ENCODE results near the gene GTF2H1. TPM values are rescaled to one million over a fixed set of nuclear protein-coding genes. Genes with fewer than 3 reads are reported as not detected.

GTF2H1 gene
- total and polyA plus RNA-seq, 10 donors, result 18.1 to 65.4 (median 49.6) TPM

- TF ChIP-seq, protein P1, sequence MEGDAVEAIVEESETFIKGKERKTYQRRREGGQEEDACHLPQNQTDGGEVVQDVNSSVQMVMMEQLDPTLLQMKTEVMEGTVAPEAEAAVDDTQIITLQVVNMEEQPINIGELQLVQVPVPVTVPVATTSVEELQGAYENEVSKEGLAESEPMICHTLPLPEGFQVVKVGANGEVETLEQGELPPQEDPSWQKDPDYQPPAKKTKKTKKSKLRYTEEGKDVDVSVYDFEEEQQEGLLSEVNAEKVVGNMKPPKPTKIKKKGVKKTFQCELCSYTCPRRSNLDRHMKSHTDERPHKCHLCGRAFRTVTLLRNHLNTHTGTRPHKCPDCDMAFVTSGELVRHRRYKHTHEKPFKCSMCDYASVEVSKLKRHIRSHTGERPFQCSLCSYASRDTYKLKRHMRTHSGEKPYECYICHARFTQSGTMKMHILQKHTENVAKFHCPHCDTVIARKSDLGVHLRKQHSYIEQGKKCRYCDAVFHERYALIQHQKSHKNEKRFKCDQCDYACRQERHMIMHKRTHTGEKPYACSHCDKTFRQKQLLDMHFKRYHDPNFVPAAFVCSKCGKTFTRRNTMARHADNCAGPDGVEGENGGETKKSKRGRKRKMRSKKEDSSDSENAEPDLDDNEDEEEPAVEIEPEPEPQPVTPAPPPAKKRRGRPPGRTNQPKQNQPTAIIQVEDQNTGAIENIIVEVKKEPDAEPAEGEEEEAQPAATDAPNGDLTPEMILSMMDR (IDR thresholded peaks at IDR 0.05 in 8 of 11, conservative IDR thresholded peaks at IDR 0.05 in 3 of 11), result no peak
- no peak for TF ChIP-seq POLR2AphosphoS5 (IDR thresholded peaks at IDR 0.05)
- TF ChIP-seq POLR2A (IDR thresholded peaks at IDR 0.05), result no peak
- no peaks in the 10 kb centered on the region for H3K27me3 ChIP-seq (replicated peaks in 1 of 7)
- no peaks in the 10 kb centered on the region for H3K9me3 ChIP-seq
- H3K4me3 ChIP-seq, result no peak overlapping the region
- DNase-seq, result no peak
- WGBS, 5 donors, result 58 to 66% (median 61%) methylated on average over 5 of the region's 5 CpGs
- intact Hi-C loops (cut with DNase I; ENCODE audit: low total_unique reads), result no loop called here
- peaks cover 13 to 88% (median 42%) of the 10 kb centered on the region in 6 donors for H3K4me1 ChIP-seq
- H3K36me3 ChIP-seq, result peaks cover 0 to 91% (median 47%) of the 10 kb centered on the region in 6 donors
- H3K27ac ChIP-seq, result peak overlapping the region in 2 of 8 donors; percentile 15 to 23
Observed at GRCh38 chr11:18329196-18329870, 7.0 kb downstream of the GTF2H1 start.

- Histone ChIP-seq H3K4me3 (no peak overlapping the region), H3K9me3 (no peaks in the 10 kb centered on the region), H3K4me1 (peaks cover 0 to 72% (median 28%) of the 10 kb centered on the region in 6 donors), H3K27ac (peak overlapping the region in 2 of 8 donors; percentile 15 to 26), H3K36me3 (peaks cover 0 to 98% (median 58%) of the 10 kb centered on the region in 6 donors), H3K27me3 (replicated peaks in 1 of 7) (no peaks in the 10 kb centered on the region)
- WGBS, 5 donors, result 86 to 92% (median 89%) methylated on average over 6 of the region's 6 CpGs
- intact Hi-C loops (cut with DNase I; ENCODE audit: low total_unique reads), result no loop called here
- TF ChIP-seq, protein P1 (IDR thresholded peaks at IDR 0.05 in 8 of 11, conservative IDR thresholded peaks at IDR 0.05 in 3 of 11), result no peak
- TF ChIP-seq POLR2A (IDR thresholded peaks at IDR 0.05) (no peak), POLR2AphosphoS5 (IDR thresholded peaks at IDR 0.05) (no peak)
- DNase-seq, result no peak
Observed at GRCh38 chr11:18330921-18331320, 8.6 kb downstream of the GTF2H1 start.

- H3K9me3 ChIP-seq, result no peaks in the 10 kb centered on the region
- 32 to 70% (median 48%) methylated on average over 1 of the region's 1 CpG for WGBS, 5 donors
- H3K27me3 ChIP-seq (replicated peaks in 1 of 7), result no peaks in the 10 kb centered on the region
- intact Hi-C loops (cut with DNase I; ENCODE audit: low total_unique reads), result no loop called here
- peaks cover 0 to 58% (median 28%) of the 10 kb centered on the region in 6 donors for H3K4me1 ChIP-seq
- peak overlapping the region in 5 of 8 donors; percentile 4 to 60 (median 20) for H3K27ac ChIP-seq
- H3K36me3 ChIP-seq, result peaks cover 0 to 98% (median 62%) of the 10 kb centered on the region in 6 donors
- H3K4me3 ChIP-seq, result no peak overlapping the region
- DNase-seq, result no peak
- TF ChIP-seq POLR2AphosphoS5 (IDR thresholded peaks at IDR 0.05) (no peak), POLR2A (IDR thresholded peaks at IDR 0.05) (no peak)
- TF ChIP-seq, protein P1 (IDR thresholded peaks at IDR 0.05 in 8 of 11, conservative IDR thresholded peaks at IDR 0.05 in 3 of 11), result no peak
Observed at GRCh38 chr11:18332302-18332701, 9.9 kb downstream of the GTF2H1 start.

DNA sequence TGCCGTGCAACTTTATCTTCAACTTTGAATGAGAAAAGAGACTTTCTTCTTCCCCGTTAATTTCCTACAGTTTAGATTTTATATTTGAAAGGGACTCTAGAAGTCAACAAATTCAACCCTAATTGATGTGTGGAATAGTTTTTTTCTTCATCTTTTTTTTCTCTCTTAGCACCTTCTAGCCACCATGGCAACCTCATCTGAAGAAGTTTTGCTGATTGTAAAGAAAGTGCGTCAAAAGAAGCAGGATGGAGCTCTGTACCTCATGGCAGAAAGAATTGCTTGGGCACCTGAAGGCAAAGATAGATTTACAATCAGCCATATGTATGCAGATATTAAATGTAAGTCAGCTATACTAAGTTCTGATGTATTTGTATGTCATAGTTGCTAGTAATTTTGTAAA, 10.5 kb downstream of the GTF2H1 start:
- peaks cover 0 to 98% (median 64%) of the 10 kb centered on the region in 6 donors for H3K36me3 ChIP-seq
- peak overlapping the region in 1 of 8 donors; percentile 60 for H3K27ac ChIP-seq
- DNase-seq, result no peak
- no peaks in the 10 kb centered on the region for H3K27me3 ChIP-seq (replicated peaks in 1 of 7)
- no peak for TF ChIP-seq POLR2AphosphoS5 (IDR thresholded peaks at IDR 0.05)
- TF ChIP-seq, protein P1 (IDR thresholded peaks at IDR 0.05 in 8 of 11, conservative IDR thresholded peaks at IDR 0.05 in 3 of 11), result no peak
- TF ChIP-seq POLR2A (IDR thresholded peaks at IDR 0.05), result no peak
- intact Hi-C loops (cut with DNase I; ENCODE audit: low total_unique reads), result no loop called here
- no peaks in the 10 kb centered on the region for H3K9me3 ChIP-seq
- H3K4me3 ChIP-seq, result no peak overlapping the region
- peaks cover 0 to 55% (median 28%) of the 10 kb centered on the region in 6 donors for H3K4me1 ChIP-seq
- WGBS, 5 donors, result 80 to 94% (median 87%) methylated on average over 3 of the region's 3 CpGs
